Left lung (tissue), 10 donors: ENCODE results near the gene CGB8. TPM values are rescaled to one million over a fixed set of nuclear protein-coding genes. Genes with fewer than 3 reads are reported as not detected.
A peak's percentile ranks its signal among the peaks of the same experiment; 100 is the strongest.
"Not testable (repeated sequence)": the region's sequence is repeated elsewhere in the genome, so short reads cannot be mapped to it uniquely, and the experiment has no call there.

Experiments used
- ATAC-seq: fragments of 200-7000 bp; cut with Tn5 transposase; one replicate; pipeline ENCODE4 v1.9.1; 2020; ENCODE audit warnings: moderate library complexity
- DNase-seq, 4 donors: peaks; one replicate each; pipeline ENCODE4 v3.0.0-alpha.2; 2013 to 2020
- H3K27ac ChIP-seq, 2 donors: fragments of 200-600 bp; sonication (generic) in 1 of 2; one replicate each; pipeline versions ENCODE4 v1.5.0 to v1.8.0; 2020 to 2021
- H3K27me3 ChIP-seq, 2 donors: fragments of 200-600 bp; sonication (generic) in 1 of 2; one replicate each; pipeline versions ENCODE4 v1.5.0 to v1.8.0; 2020 to 2021
- H3K36me3 ChIP-seq, 2 donors: fragments of 200-600 bp; sonication (generic) in 1 of 2; one replicate each; pipeline versions ENCODE4 v1.5.0 to v1.8.0; 2020 to 2021
- H3K4me1 ChIP-seq, 2 donors: fragments of 200-600 bp; one replicate each; pipeline ENCODE4 v1.8.0; 2021
- H3K4me3 ChIP-seq, 2 donors: fragments of 200-600 bp; sonication (generic) in 1 of 2; one replicate each; pipeline versions ENCODE4 v1.5.0 to v1.8.0; 2020 to 2021; ENCODE audit warnings: mild to moderate bottlenecking in 1 of 2
- H3K9me3 ChIP-seq, 2 donors: fragments of 200-600 bp; sonication (generic) in 1 of 2; one replicate each; pipeline versions ENCODE4 v1.5.0 to v1.8.0; 2020 to 2021
- intact Hi-C, 2 donors: fragments of 100-400 bp; cut with DNase I; formaldehyde crosslinking; loops; one replicate each; pipeline versions ENCODE4 v1.11.2 to v1.14.2; 2022
- polyA plus RNA-seq, 6 donors: library from polyadenylated mRNA; unstranded; fragments of 120-200 nt; gene quantifications; one replicate each; pipeline ENCODE4 v1.2.1, GENCODE V29; 2013; ENCODE audit not compliant: insufficient read length in 6 of 6
- total RNA-seq, 2 donors: library from RNA; stranded (reverse); fragmentation: NEBNext Ultra II Directional; extraction: Animal tissue kit (Norgen Biotek cat#: 25700); gene quantifications; one replicate each; pipeline ENCODE4 v1.2.1, GENCODE V29; 2021
- TF ChIP-seq, protein P1 (sequence below), 2 donors: fragments of 200-600 bp; sonication (generic) in 1 of 2; IDR thresholded peaks; one replicate each; pipeline versions ENCODE4 v1.5.0 to v1.8.0; 2021; ENCODE audit warnings: antibody characterized with exemption in 2 of 2
- donor health status: DM: no; HTN: yes; CAD: no.
- donor health status: DM: no; HTN: no; CAD: no.

The CGB8 gene
- total and polyA plus RNA-seq, 8 donors: 0.89 TPM; not detected in 7

- Histone ChIP-seq H3K9me3 (no peaks in the 10 kb centered on the region), H3K4me3 (no peak overlapping the region), H3K36me3 (no peaks in the 10 kb centered on the region), H3K4me1 (peaks cover 7 to 16% of the 10 kb centered on the region in 2 donors), H3K27me3 (peaks cover 5 to 100% of the 10 kb centered on the region in 2 donors), H3K27ac (no peak overlapping the region)
- no peak for ATAC-seq
- no peak for DNase-seq
- intact Hi-C loops: no loop called here
- TF ChIP-seq, protein P1, sequence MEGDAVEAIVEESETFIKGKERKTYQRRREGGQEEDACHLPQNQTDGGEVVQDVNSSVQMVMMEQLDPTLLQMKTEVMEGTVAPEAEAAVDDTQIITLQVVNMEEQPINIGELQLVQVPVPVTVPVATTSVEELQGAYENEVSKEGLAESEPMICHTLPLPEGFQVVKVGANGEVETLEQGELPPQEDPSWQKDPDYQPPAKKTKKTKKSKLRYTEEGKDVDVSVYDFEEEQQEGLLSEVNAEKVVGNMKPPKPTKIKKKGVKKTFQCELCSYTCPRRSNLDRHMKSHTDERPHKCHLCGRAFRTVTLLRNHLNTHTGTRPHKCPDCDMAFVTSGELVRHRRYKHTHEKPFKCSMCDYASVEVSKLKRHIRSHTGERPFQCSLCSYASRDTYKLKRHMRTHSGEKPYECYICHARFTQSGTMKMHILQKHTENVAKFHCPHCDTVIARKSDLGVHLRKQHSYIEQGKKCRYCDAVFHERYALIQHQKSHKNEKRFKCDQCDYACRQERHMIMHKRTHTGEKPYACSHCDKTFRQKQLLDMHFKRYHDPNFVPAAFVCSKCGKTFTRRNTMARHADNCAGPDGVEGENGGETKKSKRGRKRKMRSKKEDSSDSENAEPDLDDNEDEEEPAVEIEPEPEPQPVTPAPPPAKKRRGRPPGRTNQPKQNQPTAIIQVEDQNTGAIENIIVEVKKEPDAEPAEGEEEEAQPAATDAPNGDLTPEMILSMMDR (IDR thresholded peaks at IDR 0.05): no peak
Observed at GRCh38 chr19:49061445-49061844, 12.5 kb upstream of the CGB8 start.

DNA sequence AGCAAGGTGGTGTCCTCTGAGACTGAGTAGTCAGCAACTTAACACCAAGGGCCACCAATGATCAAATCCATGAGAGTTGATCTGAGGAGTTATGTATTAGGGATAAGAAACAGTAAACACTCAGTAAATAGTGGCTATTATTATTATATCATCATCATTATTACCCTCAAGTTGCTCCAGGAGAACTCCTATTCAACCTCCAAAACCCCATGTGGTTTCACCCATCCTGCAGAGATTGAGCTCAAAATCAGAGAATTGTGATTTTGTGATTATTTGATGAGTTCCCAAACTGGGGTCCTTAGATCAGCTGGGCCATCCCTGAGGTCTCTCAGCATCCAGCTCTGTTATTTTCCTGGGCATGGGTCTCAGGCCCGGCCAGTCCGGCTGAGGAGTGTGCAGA lies 12.1 kb upstream of the CGB8 start:
- no peak for DNase-seq
- peaks cover 5 to 100% of the 10 kb centered on the region in 2 donors for H3K27me3 ChIP-seq
- no peaks in the 10 kb centered on the region for H3K36me3 ChIP-seq
- intact Hi-C loops: no loop called here
- H3K4me3 ChIP-seq: no peak overlapping the region
- ATAC-seq: no peak
- no peaks in the 10 kb centered on the region for H3K9me3 ChIP-seq
- TF ChIP-seq, protein P1 (IDR thresholded peaks at IDR 0.05): no peak
- peaks cover 7 to 20% of the 10 kb centered on the region in 2 donors for H3K4me1 ChIP-seq
- H3K27ac ChIP-seq: no peak overlapping the region

- H3K27ac ChIP-seq: no peak overlapping the region
- intact Hi-C loops: no loop called here
- no peak overlapping the region for H3K4me3 ChIP-seq
- peaks cover 0 to 93% of the 10 kb centered on the region in 2 donors for H3K27me3 ChIP-seq
- H3K9me3 ChIP-seq: no peaks in the 10 kb centered on the region
- ATAC-seq: no peak
- no peaks in the 10 kb centered on the region for H3K36me3 ChIP-seq
- peaks cover 7 to 21% of the 10 kb centered on the region in 2 donors for H3K4me1 ChIP-seq
- no peak for DNase-seq
- TF ChIP-seq, protein P1 (IDR thresholded peaks at IDR 0.05): no peak
Observed at GRCh38 chr19:49059053-49059452, 10.1 kb upstream of the CGB8 start.

DNA sequence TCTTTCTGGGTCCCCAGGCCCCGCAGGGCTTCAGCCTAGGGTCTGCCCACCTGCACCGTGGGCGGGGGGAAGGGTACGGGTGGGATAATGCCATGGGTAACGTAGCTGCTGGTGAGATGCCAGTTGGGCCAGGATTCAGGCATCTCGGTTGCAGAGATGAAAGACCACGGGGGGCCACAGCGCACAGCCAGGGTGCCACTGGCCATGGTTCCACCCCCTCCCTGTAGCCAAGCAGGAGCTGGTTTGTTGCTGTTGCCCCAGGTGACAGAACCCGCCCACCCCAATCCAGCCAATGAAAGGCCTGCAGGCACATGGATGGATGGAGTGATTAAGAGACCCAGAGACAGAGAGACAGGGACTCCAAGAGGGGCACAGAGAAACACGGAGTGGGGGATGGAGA lies 9.7 kb upstream of the CGB8 start:
- ATAC-seq: no peak

GRCh38 chr19:49057636-49058234 lies 8.8 kb upstream of the CGB8 start, which contains the start of gene CGB7:
TSS of gene CGB7 (minus strand) at chr19:49057749. CDS start at chr19:49055375, 2,374 bp downstream.
- peaks cover 0 to 80% of the 10 kb centered on the region in 2 donors for H3K27me3 ChIP-seq
- DNase-seq: peak in 3 of 4 donors; percentile 58 to 89 (median 72)
- ATAC-seq: peak; percentile 88
- peak within 1 kb of the TSS; percentile 19 to 48 for H3K4me3 ChIP-seq
- no peaks in the 10 kb centered on the region for H3K36me3 ChIP-seq
- H3K9me3 ChIP-seq: no peaks in the 10 kb centered on the region
- intact Hi-C loops: no loop called here
- no peak within 1 kb of the TSS for H3K27ac ChIP-seq
- TF ChIP-seq, protein P1 (IDR thresholded peaks at IDR 0.05): no peak
- H3K4me1 ChIP-seq: peaks cover 7 to 21% of the 10 kb centered on the region in 2 donors

More for the DNA sequence above, 9.7 kb upstream of the CGB8 start:
- Histone ChIP-seq H3K9me3 (no peaks in the 10 kb centered on the region), H3K27me3 (peaks cover 0 to 88% of the 10 kb centered on the region in 2 donors), H3K4me3 (no peak overlapping the region), H3K27ac (no peak overlapping the region), H3K36me3 (no peaks in the 10 kb centered on the region), H3K4me1 (peaks cover 7 to 21% of the 10 kb centered on the region in 2 donors)
- TF ChIP-seq, protein P1 (IDR thresholded peaks at IDR 0.05): no peak
- intact Hi-C loops: no loop called here
- no peak for DNase-seq

- H3K4me3 ChIP-seq: peak overlapping the region in 1 of 2 donors; percentile 48
- peak; percentile 4 for ATAC-seq
- intact Hi-C loops, DNase-seq, H3K27ac ChIP-seq, H3K9me3 ChIP-seq, H3K36me3 ChIP-seq: not testable (repeated sequence)
- H3K27me3 ChIP-seq: peaks cover 0 to 73% of the 10 kb centered on the region in 2 donors
- peaks cover 7 to 21% of the 10 kb centered on the region in 2 donors for H3K4me1 ChIP-seq
Observed at GRCh38 chr19:49056902-49057596, 8.1 kb upstream of the CGB8 start.
